Measurements from ENCODE around the gene TRIP13. TPM values are rescaled to one million over a fixed set of nuclear protein-coding genes. Genes with fewer than 3 reads are reported as not detected.

The TRIP13 gene
- total and polyA plus RNA-seq, 10 of the 15 experiments (the other 5 are each of a cell fraction or from before 2014, with no cell fraction given) = 15.1 to 64.9 (median 32.2) TPM

DNA sequence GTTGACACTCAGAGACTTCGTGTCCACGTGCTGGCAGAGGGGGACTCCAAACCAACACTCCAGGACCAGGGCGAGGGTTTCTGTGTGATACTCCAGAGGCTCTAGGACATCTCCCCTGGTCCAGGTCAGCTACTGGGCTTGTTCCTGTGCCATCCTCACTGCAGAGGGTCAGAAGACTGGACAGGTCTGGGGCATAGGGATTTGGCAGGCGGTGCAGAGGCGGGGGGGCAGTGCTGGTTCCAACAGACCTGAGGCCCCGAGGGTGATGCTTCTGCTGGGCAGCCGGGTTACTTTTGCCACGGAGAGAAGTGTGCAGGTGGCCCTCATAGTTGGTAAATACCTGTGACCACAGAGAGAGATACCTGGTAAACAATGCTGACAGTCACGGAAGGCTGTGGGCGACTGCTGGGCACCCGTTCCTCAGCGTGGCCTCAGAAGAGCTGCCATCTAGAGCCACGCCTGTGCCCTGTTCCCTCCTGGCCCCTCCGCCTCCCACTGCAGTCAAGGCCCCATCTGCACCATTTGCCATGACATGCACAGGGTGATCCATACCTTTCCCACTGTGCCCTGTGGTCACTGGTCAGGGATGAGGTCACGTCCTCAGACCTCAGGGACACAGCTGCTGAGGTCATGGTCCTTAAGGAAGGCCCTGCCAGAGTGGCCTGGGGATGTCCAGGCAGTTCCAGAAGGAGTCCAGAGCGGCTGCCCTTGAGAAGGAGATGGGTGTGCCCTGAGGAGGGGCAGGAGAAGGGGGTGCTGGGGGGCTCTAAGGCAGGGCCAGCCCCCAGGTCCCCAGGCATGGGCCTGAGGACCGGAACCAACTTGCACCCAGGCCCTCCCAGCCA is 30.0 kb downstream of the TRIP13 start:
- no TSS peak for BruUV-seq (replicated peaks)
- Histone ChIP-seq H3K27ac (ENCODE audit: control insufficient read depth, insufficient read depth) (no peak overlapping the region), H3K27me3 (replicated peaks in 1 of 2; ENCODE audit: control insufficient read depth in 2 of 2, insufficient read depth in 2 of 2, low read length in 1 of 2) (no peaks in the 10 kb centered on the region), H2AFZ (ENCODE audit: control insufficient read depth, low read depth, low read length) (no peak overlapping the region), H3K4me1 (ENCODE audit: control insufficient read depth, insufficient read depth, low read length) (no peaks in the 10 kb centered on the region), H3K4me2 (ENCODE audit: control insufficient read depth, insufficient read depth) (no peak overlapping the region), H4K20me1 (ENCODE audit: control insufficient read depth, insufficient read depth) (no peaks in the 10 kb centered on the region), H3K9ac (ENCODE audit: control insufficient read depth, insufficient read depth, low read length) (no peak overlapping the region), H3K9me3 (replicated peaks; ENCODE audit: control insufficient read depth, insufficient read depth, low read length) (no peaks in the 10 kb centered on the region), H3K4me3 (no peak overlapping the region), H3K36me3 (ENCODE audit: control insufficient read depth in 2 of 2, insufficient read depth in 2 of 2, low read length in 1 of 2) (no peaks in the 10 kb centered on the region; a peak in 2 of 4 replicates), H3K79me2 (ENCODE audit: control insufficient read depth, insufficient read depth, low read length) (no peaks in the 10 kb centered on the region)
- SMC1A ChIA-PET (ENCODE audit: uncharacterized antibody, unreplicated experiment) = interaction anchor here (1.2 to 3.9 kb wide), 3 partner anchors 217 to 723 kb away, joined by 4 to 36 read pairs (median 11); no protein-coding TSS in a partner anchor
- RAD21 ChIA-PET (ENCODE audit: unreplicated experiment) = interaction anchor here (0.6 to 1.3 kb wide), 2 partner anchors 218 kb away, joined by 3 to 16 read pairs; no protein-coding TSS in a partner anchor
- CTCF ChIA-PET = interaction anchor here (0.8 to 6.2 kb wide), 14 partner anchors 19 to 722 kb away, joined by 3 to 61 read pairs (median 5); no protein-coding TSS in a partner anchor
- in situ Hi-C loops (cut with MboI) (no loop called here), intact Hi-C loops (cut with micrococcal nuclease; ENCODE audit: unreplicated experiment) (loop anchor here (1.0 to 5.0 kb wide), 5 partner anchors 70 to 722 kb away; no protein-coding TSS in a partner anchor)
- DNase-seq (ENCODE audit: low read depth, low spot score) (no peak), ATAC-seq (no peak; the same call in 2 of the 3 replicates), FAIRE-seq (no peak)
- POLR2A ChIA-PET = no interaction called here
- WGBS (ENCODE audit: insufficient coverage, insufficient replicate concordance, low lambda C conversion rate, missing lambda C conversion rate) = 79% methylated on average over 17 of the region's 17 CpGs
- TF ChIP-seq FOXK2 (IDR thresholded peaks at IDR 0.05) (no peak), ATF2 (IDR thresholded peaks at IDR 0.05; ENCODE audit: low read length) (no peak), NKRF (conservative IDR thresholded peaks at IDR 0.05) (no peak), KDM1A (IDR thresholded peaks at IDR 0.05; ENCODE audit: borderline replicate concordance) (no peak), SRF (IDR thresholded peaks at IDR 0.05; ENCODE audit: low read depth in 2 of 2, low read length in 2 of 2) (no peak), BMI1 (IDR thresholded peaks at IDR 0.05; ENCODE audit: borderline replicate concordance) (no peak), ETV6 (conservative IDR thresholded peaks at IDR 0.05 in 1 of 2, IDR thresholded peaks at IDR 0.05 in 1 of 2; ENCODE audit: borderline replicate concordance in 1 of 2, low read depth in 1 of 2) (no peak), TCF12 (IDR thresholded peaks at IDR 0.05; ENCODE audit: low read depth, low read length) (no peak), ZNF384 (IDR thresholded peaks at IDR 0.05; ENCODE audit: borderline replicate concordance, low read depth, low read length) (no peak)
- TF ChIP-seq, protein P1, sequence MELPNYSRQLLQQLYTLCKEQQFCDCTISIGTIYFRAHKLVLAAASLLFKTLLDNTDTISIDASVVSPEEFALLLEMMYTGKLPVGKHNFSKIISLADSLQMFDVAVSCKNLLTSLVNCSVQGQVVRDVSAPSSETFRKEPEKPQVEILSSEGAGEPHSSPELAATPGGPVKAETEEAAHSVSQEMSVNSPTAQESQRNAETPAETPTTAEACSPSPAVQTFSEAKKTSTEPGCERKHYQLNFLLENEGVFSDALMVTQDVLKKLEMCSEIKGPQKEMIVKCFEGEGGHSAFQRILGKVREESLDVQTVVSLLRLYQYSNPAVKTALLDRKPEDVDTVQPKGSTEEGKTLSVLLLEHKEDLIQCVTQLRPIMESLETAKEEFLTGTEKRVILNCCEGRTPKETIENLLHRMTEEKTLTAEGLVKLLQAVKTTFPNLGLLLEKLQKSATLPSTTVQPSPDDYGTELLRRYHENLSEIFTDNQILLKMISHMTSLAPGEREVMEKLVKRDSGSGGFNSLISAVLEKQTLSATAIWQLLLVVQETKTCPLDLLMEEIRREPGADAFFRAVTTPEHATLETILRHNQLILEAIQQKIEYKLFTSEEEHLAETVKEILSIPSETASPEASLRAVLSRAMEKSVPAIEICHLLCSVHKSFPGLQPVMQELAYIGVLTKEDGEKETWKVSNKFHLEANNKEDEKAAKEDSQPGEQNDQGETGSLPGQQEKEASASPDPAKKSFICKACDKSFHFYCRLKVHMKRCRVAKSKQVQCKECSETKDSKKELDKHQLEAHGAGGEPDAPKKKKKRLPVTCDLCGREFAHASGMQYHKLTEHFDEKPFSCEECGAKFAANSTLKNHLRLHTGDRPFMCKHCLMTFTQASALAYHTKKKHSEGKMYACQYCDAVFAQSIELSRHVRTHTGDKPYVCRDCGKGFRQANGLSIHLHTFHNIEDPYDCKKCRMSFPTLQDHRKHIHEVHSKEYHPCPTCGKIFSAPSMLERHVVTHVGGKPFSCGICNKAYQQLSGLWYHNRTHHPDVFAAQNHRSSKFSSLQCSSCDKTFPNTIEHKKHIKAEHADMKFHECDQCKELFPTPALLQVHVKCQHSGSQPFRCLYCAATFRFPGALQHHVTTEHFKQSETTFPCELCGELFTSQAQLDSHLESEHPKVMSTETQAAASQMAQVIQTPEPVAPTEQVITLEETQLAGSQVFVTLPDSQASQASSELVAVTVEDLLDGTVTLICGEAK (IDR thresholded peaks at IDR 0.05; ENCODE audit: borderline replicate concordance) = no peak
- TF ChIP-seq, protein P2, sequence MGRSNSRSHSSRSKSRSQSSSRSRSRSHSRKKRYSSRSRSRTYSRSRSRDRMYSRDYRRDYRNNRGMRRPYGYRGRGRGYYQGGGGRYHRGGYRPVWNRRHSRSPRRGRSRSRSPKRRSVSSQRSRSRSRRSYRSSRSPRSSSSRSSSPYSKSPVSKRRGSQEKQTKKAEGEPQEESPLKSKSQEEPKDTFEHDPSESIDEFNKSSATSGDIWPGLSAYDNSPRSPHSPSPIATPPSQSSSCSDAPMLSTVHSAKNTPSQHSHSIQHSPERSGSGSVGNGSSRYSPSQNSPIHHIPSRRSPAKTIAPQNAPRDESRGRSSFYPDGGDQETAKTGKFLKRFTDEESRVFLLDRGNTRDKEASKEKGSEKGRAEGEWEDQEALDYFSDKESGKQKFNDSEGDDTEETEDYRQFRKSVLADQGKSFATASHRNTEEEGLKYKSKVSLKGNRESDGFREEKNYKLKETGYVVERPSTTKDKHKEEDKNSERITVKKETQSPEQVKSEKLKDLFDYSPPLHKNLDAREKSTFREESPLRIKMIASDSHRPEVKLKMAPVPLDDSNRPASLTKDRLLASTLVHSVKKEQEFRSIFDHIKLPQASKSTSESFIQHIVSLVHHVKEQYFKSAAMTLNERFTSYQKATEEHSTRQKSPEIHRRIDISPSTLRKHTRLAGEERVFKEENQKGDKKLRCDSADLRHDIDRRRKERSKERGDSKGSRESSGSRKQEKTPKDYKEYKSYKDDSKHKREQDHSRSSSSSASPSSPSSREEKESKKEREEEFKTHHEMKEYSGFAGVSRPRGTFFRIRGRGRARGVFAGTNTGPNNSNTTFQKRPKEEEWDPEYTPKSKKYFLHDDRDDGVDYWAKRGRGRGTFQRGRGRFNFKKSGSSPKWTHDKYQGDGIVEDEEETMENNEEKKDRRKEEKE (IDR thresholded peaks at IDR 0.05) = no peak

All from GM12878 (cell line).